Neural cell (in vitro differentiated cells): Measurements from ENCODE around the gene SLC39A13. TPM values are rescaled to one million over a fixed set of nuclear protein-coding genes. Genes with fewer than 3 reads are reported as not detected.
A peak's percentile ranks its signal among the peaks of the same experiment; 100 is the strongest.

Source experiments
- H2AFZ ChIP-seq: fragments of 200-600, 300-800 bp; sonication (generic), shearing (Covaris generic); 2 replicates; pipeline ENCODE4 v1.6.0; 2014; ENCODE audit warnings: low read depth, mild to moderate bottlenecking, antibody characterized with exemption, low read length, moderate library complexity
- H3F3A ChIP-seq: fragments of 200-600 bp; shearing (Covaris generic); 2 replicates; pipeline ENCODE4 v1.6.1; 2016; ENCODE audit warnings: mild to moderate bottlenecking, moderate library complexity, mixed read lengths, antibody characterized with exemption, low read length; ENCODE audit not compliant: insufficient read depth, poor library complexity, severe bottlenecking
- H3K27ac ChIP-seq: fragments of 200-600, 300-800 bp; sonication (generic), shearing (Covaris generic); 2 replicates; pipeline ENCODE4 v1.5.1; 2014; ENCODE audit warnings: mild to moderate bottlenecking, low read length, moderate library complexity
- H3K27me3 ChIP-seq: fragments of 300-800, 200-600 bp; sonication (generic), shearing (Covaris generic); 2 replicates; pipeline ENCODE4 v1.6.0; 2014; ENCODE audit warnings: mild to moderate bottlenecking, low read depth, low read length, moderate library complexity; ENCODE audit not compliant: insufficient read depth
- H3K36me3 ChIP-seq: fragments of 300-800, 200-600 bp; sonication (generic), shearing (Covaris generic); 2 replicates; pipeline ENCODE4 v1.5.1; 2014; ENCODE audit warnings: mild to moderate bottlenecking, antibody characterized with exemption, low read length, moderate library complexity; ENCODE audit not compliant: insufficient read depth
- H3K4me2 ChIP-seq: fragments of 300-800, 200-600 bp; sonication (generic), shearing (Covaris generic); 2 replicates; pipeline ENCODE4 v1.6.0; 2014; ENCODE audit warnings: mild to moderate bottlenecking, low read length
- H3K4me3 ChIP-seq: fragments of 300-800, 200-600 bp; sonication (generic), shearing (Covaris generic); 2 replicates; pipeline ENCODE4 v1.5.1; 2014; ENCODE audit warnings: mild to moderate bottlenecking, low read length, moderate library complexity
- H3K79me2 ChIP-seq: fragments of 200-600 bp; shearing (Covaris generic); replicated peaks from 2 replicates; pipeline ENCODE4 v1.6.0; 2014; ENCODE audit warnings: mild to moderate bottlenecking, low read length, moderate library complexity; ENCODE audit not compliant: insufficient read depth
- H3K9ac ChIP-seq: fragments of 300-800, 200-600 bp; sonication (generic), shearing (Covaris generic); 2 replicates; pipeline ENCODE4 v1.6.1; 2016; ENCODE audit warnings: mild to moderate bottlenecking, low read length, mixed read lengths
- H3K9me2 ChIP-seq: fragments of 200-600 bp; shearing (Covaris generic); 2 replicates; pipeline ENCODE4 v1.6.1; 2016; ENCODE audit warnings: mild to moderate bottlenecking, low read length, mixed read lengths; ENCODE audit not compliant: insufficient read depth
- H3K9me3 ChIP-seq: fragments of 200-600, 300-800 bp; sonication (generic), shearing (Covaris generic); 2 replicates; pipeline ENCODE4 v1.6.1; 2016; ENCODE audit warnings: mild to moderate bottlenecking, mixed run types, low read length, moderate library complexity, mixed read lengths
- H4K20me1 ChIP-seq: fragments of 200-600 bp; shearing (Covaris generic); 2 replicates; pipeline ENCODE4 v1.6.1; 2016; ENCODE audit warnings: mild to moderate bottlenecking, mixed run types; ENCODE audit not compliant: insufficient read depth
- EP300 ChIP-seq: fragments of 450-650 bp; conservative IDR thresholded peaks from 2 replicates; pipeline ENCODE4 v1.6.1; 2014; ENCODE audit warnings: antibody characterized with exemption, mild to moderate bottlenecking, moderate library complexity; ENCODE audit not compliant: poor library complexity, severe bottlenecking
- EZH2 ChIP-seq: fragments of 200-600, 300-800 bp; shearing (Covaris generic), sonication (generic); IDR thresholded peaks from 2 replicates; pipeline ENCODE4 v1.6.1; 2014; ENCODE audit warnings: antibody characterized with exemption, low read length, borderline replicate concordance, mild to moderate bottlenecking; ENCODE audit not compliant: insufficient read depth, poor library complexity, severe bottlenecking
- MXI1 ChIP-seq: fragments of 450-650 bp; conservative IDR thresholded peaks from 2 replicates; pipeline ENCODE4 v1.6.1; 2014; ENCODE audit warnings: antibody characterized with exemption, mild to moderate bottlenecking; ENCODE audit not compliant: poor library complexity, severe bottlenecking
- POLR2AphosphoS5 ChIP-seq: IDR thresholded peaks from 2 replicates; pipeline ENCODE4 v1.6.1; 2012
- RAD21 ChIP-seq: fragments of 450-650 bp; conservative IDR thresholded peaks from 2 replicates; pipeline ENCODE4 v1.6.1; 2014; ENCODE audit warnings: antibody characterized with exemption, mild to moderate bottlenecking, moderate library complexity
- SMC3 ChIP-seq: fragments of 450-650 bp; conservative IDR thresholded peaks from 2 replicates; pipeline ENCODE4 v1.6.1; 2014; ENCODE audit warnings: antibody characterized with exemption, mild to moderate bottlenecking, moderate library complexity; ENCODE audit not compliant: poor library complexity
- TAF1 ChIP-seq: IDR thresholded peaks from 2 replicates; pipeline ENCODE4 v1.6.1; 2012; ENCODE audit warnings: low read depth
- polyA plus RNA-seq: library from polyadenylated mRNA; depleted of rRNA; stranded (reverse); fragments of >200 nt; gene quantifications from 2 replicates; pipeline ENCODE4 v1.2.3, GENCODE V29; 2014
- TF ChIP-seq, protein P1 (sequence below): fragments of 450-650 bp; IDR thresholded peaks from 2 replicates; pipeline ENCODE4 v1.5.1; 2014; ENCODE audit warnings: antibody characterized with exemption, mild to moderate bottlenecking, moderate library complexity; ENCODE audit not compliant: poor library complexity, severe bottlenecking
- TF ChIP-seq, protein P2 (sequence below): IDR thresholded peaks from 2 replicates; pipeline ENCODE4 v1.6.1; 2012; ENCODE audit warnings: borderline replicate concordance

SLC39A13 gene
- polyA plus RNA-seq, 1 donor from 2014 or later = 48.0 TPM

GRCh38 chr11:47406896-47407745, 1.3 kb upstream of the SLC39A13 start:
- no peaks in the 10 kb centered on the region for H3F3A ChIP-seq
- H3K9me2 ChIP-seq = no peaks in the 10 kb centered on the region
- H3K4me3 ChIP-seq = peak overlapping the region; percentile 78
- peak overlapping the region; percentile 74 for H3K27ac ChIP-seq
- H3K36me3 ChIP-seq = no peaks in the 10 kb centered on the region
- H3K9ac ChIP-seq = peak overlapping the region; percentile 78
- no peak for TF ChIP-seq POLR2AphosphoS5
- TF ChIP-seq, protein P1, sequence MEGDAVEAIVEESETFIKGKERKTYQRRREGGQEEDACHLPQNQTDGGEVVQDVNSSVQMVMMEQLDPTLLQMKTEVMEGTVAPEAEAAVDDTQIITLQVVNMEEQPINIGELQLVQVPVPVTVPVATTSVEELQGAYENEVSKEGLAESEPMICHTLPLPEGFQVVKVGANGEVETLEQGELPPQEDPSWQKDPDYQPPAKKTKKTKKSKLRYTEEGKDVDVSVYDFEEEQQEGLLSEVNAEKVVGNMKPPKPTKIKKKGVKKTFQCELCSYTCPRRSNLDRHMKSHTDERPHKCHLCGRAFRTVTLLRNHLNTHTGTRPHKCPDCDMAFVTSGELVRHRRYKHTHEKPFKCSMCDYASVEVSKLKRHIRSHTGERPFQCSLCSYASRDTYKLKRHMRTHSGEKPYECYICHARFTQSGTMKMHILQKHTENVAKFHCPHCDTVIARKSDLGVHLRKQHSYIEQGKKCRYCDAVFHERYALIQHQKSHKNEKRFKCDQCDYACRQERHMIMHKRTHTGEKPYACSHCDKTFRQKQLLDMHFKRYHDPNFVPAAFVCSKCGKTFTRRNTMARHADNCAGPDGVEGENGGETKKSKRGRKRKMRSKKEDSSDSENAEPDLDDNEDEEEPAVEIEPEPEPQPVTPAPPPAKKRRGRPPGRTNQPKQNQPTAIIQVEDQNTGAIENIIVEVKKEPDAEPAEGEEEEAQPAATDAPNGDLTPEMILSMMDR = no peak
- TF ChIP-seq, protein P2, sequence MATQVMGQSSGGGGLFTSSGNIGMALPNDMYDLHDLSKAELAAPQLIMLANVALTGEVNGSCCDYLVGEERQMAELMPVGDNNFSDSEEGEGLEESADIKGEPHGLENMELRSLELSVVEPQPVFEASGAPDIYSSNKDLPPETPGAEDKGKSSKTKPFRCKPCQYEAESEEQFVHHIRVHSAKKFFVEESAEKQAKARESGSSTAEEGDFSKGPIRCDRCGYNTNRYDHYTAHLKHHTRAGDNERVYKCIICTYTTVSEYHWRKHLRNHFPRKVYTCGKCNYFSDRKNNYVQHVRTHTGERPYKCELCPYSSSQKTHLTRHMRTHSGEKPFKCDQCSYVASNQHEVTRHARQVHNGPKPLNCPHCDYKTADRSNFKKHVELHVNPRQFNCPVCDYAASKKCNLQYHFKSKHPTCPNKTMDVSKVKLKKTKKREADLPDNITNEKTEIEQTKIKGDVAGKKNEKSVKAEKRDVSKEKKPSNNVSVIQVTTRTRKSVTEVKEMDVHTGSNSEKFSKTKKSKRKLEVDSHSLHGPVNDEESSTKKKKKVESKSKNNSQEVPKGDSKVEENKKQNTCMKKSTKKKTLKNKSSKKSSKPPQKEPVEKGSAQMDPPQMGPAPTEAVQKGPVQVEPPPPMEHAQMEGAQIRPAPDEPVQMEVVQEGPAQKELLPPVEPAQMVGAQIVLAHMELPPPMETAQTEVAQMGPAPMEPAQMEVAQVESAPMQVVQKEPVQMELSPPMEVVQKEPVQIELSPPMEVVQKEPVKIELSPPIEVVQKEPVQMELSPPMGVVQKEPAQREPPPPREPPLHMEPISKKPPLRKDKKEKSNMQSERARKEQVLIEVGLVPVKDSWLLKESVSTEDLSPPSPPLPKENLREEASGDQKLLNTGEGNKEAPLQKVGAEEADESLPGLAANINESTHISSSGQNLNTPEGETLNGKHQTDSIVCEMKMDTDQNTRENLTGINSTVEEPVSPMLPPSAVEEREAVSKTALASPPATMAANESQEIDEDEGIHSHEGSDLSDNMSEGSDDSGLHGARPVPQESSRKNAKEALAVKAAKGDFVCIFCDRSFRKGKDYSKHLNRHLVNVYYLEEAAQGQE = no peak
- TF ChIP-seq MXI1 = no peak
- no peak for TF ChIP-seq SMC3
- TF ChIP-seq TAF1 = no peak
- no peak for TF ChIP-seq RAD21
- TF ChIP-seq EZH2 = no peak
- no peak for TF ChIP-seq EP300
- H3K79me2 ChIP-seq = peaks cover 7% of the 10 kb centered on the region
- H3K4me2 ChIP-seq = peak overlapping the region; percentile 7
- no peaks in the 10 kb centered on the region for H3K27me3 ChIP-seq
- no peaks in the 10 kb centered on the region for H4K20me1 ChIP-seq
- H2AFZ ChIP-seq = peak overlapping the region; percentile 52
- H3K9me3 ChIP-seq = no peaks in the 10 kb centered on the region

GRCh38 chr11:47408598-47409439, 429 bp downstream of the SLC39A13 start:
- Histone ChIP-seq H3K9ac (peak overlapping the region; percentile 93), H3K9me3 (no peaks in the 10 kb centered on the region), H4K20me1 (no peaks in the 10 kb centered on the region), H3F3A (no peaks in the 10 kb centered on the region), H3K9me2 (no peaks in the 10 kb centered on the region), H3K27me3 (no peaks in the 10 kb centered on the region), H3K4me2 (peak overlapping the region; percentile 100), H2AFZ (peak overlapping the region; percentile 91), H3K27ac (peak overlapping the region; percentile 71), H3K36me3 (no peaks in the 10 kb centered on the region), H3K79me2 (peaks cover 7% of the 10 kb centered on the region), H3K4me3 (peak overlapping the region; percentile 91)
- TF ChIP-seq, protein P1 = no peak
- TF ChIP-seq EP300 (no peak), RAD21 (no peak), EZH2 (no peak), MXI1 (no peak), SMC3 (no peak), TAF1 (no peak), POLR2AphosphoS5 (no peak)
- TF ChIP-seq, protein P2 = no peak
